Measurements from ENCODE around the gene DENND2D. TPM values are rescaled to one million over a fixed set of nuclear protein-coding genes. Genes with fewer than 3 reads are reported as not detected.

The DENND2D gene
- total and polyA plus RNA-seq, 10 of the 15 experiments (the other 5 are each of a cell fraction or from before 2014, with no cell fraction given) = 149 to 375 (median 172) TPM

- POLR2A ChIA-PET = interaction anchor here (0.5 to 1.0 kb wide), 2 partner anchors 23 to 810 kb away, joined by 3 read pairs; no protein-coding TSS in a partner anchor
- H3K27ac ChIP-seq (ENCODE audit: control insufficient read depth, insufficient read depth) = no peak overlapping the region
- H3K79me2 ChIP-seq (ENCODE audit: control insufficient read depth, insufficient read depth, low read length) = peaks cover 47% of the 10 kb centered on the region
- no peak overlapping the region for H3K9ac ChIP-seq (ENCODE audit: control insufficient read depth, insufficient read depth, low read length)
- no peak for DNase-seq (ENCODE audit: low read depth, low spot score)
- H4K20me1 ChIP-seq (ENCODE audit: control insufficient read depth, insufficient read depth) = no peaks in the 10 kb centered on the region
- H2AFZ ChIP-seq (ENCODE audit: control insufficient read depth, low read depth, low read length) = no peak overlapping the region; the same call in 1 of the 2 replicates
- RAD21 ChIA-PET (ENCODE audit: unreplicated experiment) = interaction anchor here (0.7 to 1.0 kb wide), 2 partner anchors 8 to 9 kb away, joined by 3 read pairs; no protein-coding TSS in a partner anchor
- CTCF ChIA-PET = interaction anchor here (1.0 to 1.5 kb wide), 2 partner anchors 12 to 23 kb away, joined by 4 read pairs; no protein-coding TSS in a partner anchor
- no peak for FAIRE-seq
- 61% methylated on average over 1 of the region's 1 CpG for WGBS (ENCODE audit: insufficient coverage, insufficient replicate concordance, low lambda C conversion rate, missing lambda C conversion rate)
- H3K27me3 ChIP-seq (replicated peaks in 1 of 2; ENCODE audit: control insufficient read depth in 2 of 2, insufficient read depth in 2 of 2, low read length in 1 of 2) = no peaks in the 10 kb centered on the region
- H3K9me3 ChIP-seq (replicated peaks; ENCODE audit: control insufficient read depth, insufficient read depth, low read length) = no peaks in the 10 kb centered on the region
- in situ Hi-C loops (cut with MboI) = no loop called here
- BruUV-seq (replicated peaks) = no TSS peak
- no peak; the same call in 2 of the 3 replicates for ATAC-seq
- H3K4me1 ChIP-seq (ENCODE audit: control insufficient read depth, insufficient read depth, low read length) = no peaks in the 10 kb centered on the region
- SMC1A ChIA-PET (ENCODE audit: uncharacterized antibody, unreplicated experiment) = interaction anchor here (0.7 to 3.9 kb wide), 7 partner anchors 9 to 36 kb away, joined by 3 to 20 read pairs (median 8); no protein-coding TSS in a partner anchor
- intact Hi-C loops (cut with micrococcal nuclease; ENCODE audit: unreplicated experiment) = no loop called here
- no peak overlapping the region for H3K4me3 ChIP-seq
- H3K36me3 ChIP-seq (ENCODE audit: control insufficient read depth in 2 of 2, insufficient read depth in 2 of 2, low read length in 1 of 2) = peaks cover 6 to 34% of the 10 kb centered on the region in 2 experiments
- H3K4me2 ChIP-seq (ENCODE audit: control insufficient read depth, insufficient read depth) = no peak overlapping the region
- TF ChIP-seq TCF3 (IDR thresholded peaks at IDR 0.05; ENCODE audit: borderline replicate concordance, insufficient read depth, low read depth, low read length) = no peak
- TF ChIP-seq SMAD1 (IDR thresholded peaks at IDR 0.05; ENCODE audit: low read depth, partially characterized antibody) = no peak
- no peak for TF ChIP-seq TBL1XR1 (IDR thresholded peaks at IDR 0.05; ENCODE audit: low read depth, low read length)
- no peak for TF ChIP-seq MXI1 (IDR thresholded peaks at IDR 0.05; ENCODE audit: low read depth, low read length)
- TF ChIP-seq POLR2A (IDR thresholded peaks at IDR 0.05; ENCODE audit: low read depth, low read length) = no peak
- TF ChIP-seq FOS (IDR thresholded peaks at IDR 0.05; ENCODE audit: borderline replicate concordance, extremely low read depth, insufficient read length) = no peak
- TF ChIP-seq ZNF622 (IDR thresholded peaks at IDR 0.05) = no peak
- TF ChIP-seq USF2 (IDR thresholded peaks at IDR 0.05; ENCODE audit: borderline replicate concordance, low read depth, low read length) = no peak
- no peak for TF ChIP-seq IRF4 (IDR thresholded peaks at IDR 0.05; ENCODE audit: low read depth, low read length)
- TF ChIP-seq POU2F2 (IDR thresholded peaks at IDR 0.05; ENCODE audit: borderline replicate concordance, low read depth, low read length) = no peak
- no peak for TF ChIP-seq KLF5 (IDR thresholded peaks at IDR 0.05; ENCODE audit: partially characterized antibody)
- no peak for TF ChIP-seq REST (IDR thresholded peaks at IDR 0.05; ENCODE audit: low read depth, low read length)
- TF ChIP-seq BMI1 (IDR thresholded peaks at IDR 0.05; ENCODE audit: borderline replicate concordance) = no peak
- TF ChIP-seq PBX3 (IDR thresholded peaks at IDR 0.05; ENCODE audit: insufficient replicate concordance, low read depth, low read length) = no peak
- TF ChIP-seq E2F4 (IDR thresholded peaks at IDR 0.05; ENCODE audit: low read depth, low read length) = no peak
Measured at GRCh38 chr1:111161843-111162487, 38.5 kb downstream of the DENND2D start.
